NCI-H526 (cell line): ENCODE data around the gene BCAS1.

Experiments
- DNase-seq, 2 experiments: peaks; one replicate each; lab custom pipeline; 2025; lab: John Stamatoyannopoulos, UW

BCAS1 gene

GRCh38 chr20:53905019-53905819 is 165.2 kb downstream of the BCAS1 start:
- no peak for DNase-seq

- no peak for DNase-seq
Observed at GRCh38 chr20:53904261-53904660, 166.1 kb downstream of the BCAS1 start.

GRCh38 chr20:53903652-53903987 is 166.8 kb downstream of the BCAS1 start:
- no peak for DNase-seq

GRCh38 chr20:53902968-53903651 is 167.3 kb downstream of the BCAS1 start:
- no peak for DNase-seq

GRCh38 chr20:53901497-53902096 is 168.8 kb downstream of the BCAS1 start:
- DNase-seq: no peak

GRCh38 chr20:53901064-53901463 is 169.3 kb downstream of the BCAS1 start:
- no peak for DNase-seq

- DNase-seq: no peak
Observed at GRCh38 chr20:53900380-53900999, 169.9 kb downstream of the BCAS1 start.

- peak; percentile 89 to 91 for DNase-seq
Observed at GRCh38 chr20:53899351-53900167, 170.8 kb downstream of the BCAS1 start.

GRCh38 chr20:53898556-53898931 is 171.8 kb downstream of the BCAS1 start:
- no peak for DNase-seq

GRCh38 chr20:53897884-53898555 is 172.4 kb downstream of the BCAS1 start:
- DNase-seq: no peak

GRCh38 chr20:53896647-53897046 is 173.7 kb downstream of the BCAS1 start:
- no peak for DNase-seq

- no peak for DNase-seq
Observed at GRCh38 chr20:53896041-53896440, 174.4 kb downstream of the BCAS1 start.

- no peak for DNase-seq
Observed at GRCh38 chr20:53895385-53895755, 175.0 kb downstream of the BCAS1 start.

GRCh38 chr20:53894707-53895384 is 175.5 kb downstream of the BCAS1 start:
- no peak for DNase-seq
